A172 (cell line): ENCODE results near the gene XIST. TPM values are rescaled to one million over a fixed set of nuclear protein-coding genes. Genes with fewer than 3 reads are reported as not detected.
"Not testable (repeated sequence)": the region's sequence is repeated elsewhere in the genome, so short reads cannot be mapped to it uniquely, and the experiment has no call there.

ENCODE experiments used
- DNase-seq: peaks from one replicate; pipeline ENCODE4 v3.0.0-alpha.2; 2015; ENCODE audit warnings: low spot score
- total RNA-seq: library from RNA; depleted of rRNA; stranded (reverse); fragments of >200 nt; shearing (Covaris generic); gene quantifications from 2 replicates; pipeline ENCODE4 v1.2.3, GENCODE V29; 2014

Gene XIST
- total RNA-seq, 1 experiment from 2014 or later = not detected

- no peak for DNase-seq
Observed at GRCh38 chrX:73840120-73840924, 12.2 kb downstream of the XIST start.

- DNase-seq = no peak
Observed at GRCh38 chrX:73839152-73839551, 13.4 kb downstream of the XIST start.

GRCh38 chrX:73838123-73838522 is 14.4 kb downstream of the XIST start:
- DNase-seq = no peak

- DNase-seq = no peak
Observed at GRCh38 chrX:73836956-73837477, 15.5 kb downstream of the XIST start.

- DNase-seq = no peak
Observed at GRCh38 chrX:73834219-73834618, 18.3 kb downstream of the XIST start.

DNA sequence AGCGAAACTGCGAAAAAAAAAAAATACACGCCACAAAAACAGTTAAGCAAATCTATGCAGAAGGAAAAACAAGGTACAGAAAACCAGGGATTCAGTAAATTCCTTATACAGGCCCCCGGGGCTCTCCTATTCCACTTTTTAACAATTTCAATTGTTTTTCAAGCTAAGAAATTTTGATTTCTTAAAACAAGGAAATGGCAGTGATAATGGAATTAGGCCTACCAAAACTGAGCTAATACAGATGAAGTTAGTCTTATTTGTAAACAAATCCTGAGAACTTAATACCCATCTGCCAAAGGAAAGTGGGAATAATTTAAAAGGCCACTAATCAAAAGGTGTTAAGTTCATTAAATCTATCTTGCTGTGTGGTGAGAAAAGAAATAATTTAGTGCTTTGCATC is 20.2 kb downstream of the XIST start:
- no peak for DNase-seq

DNA sequence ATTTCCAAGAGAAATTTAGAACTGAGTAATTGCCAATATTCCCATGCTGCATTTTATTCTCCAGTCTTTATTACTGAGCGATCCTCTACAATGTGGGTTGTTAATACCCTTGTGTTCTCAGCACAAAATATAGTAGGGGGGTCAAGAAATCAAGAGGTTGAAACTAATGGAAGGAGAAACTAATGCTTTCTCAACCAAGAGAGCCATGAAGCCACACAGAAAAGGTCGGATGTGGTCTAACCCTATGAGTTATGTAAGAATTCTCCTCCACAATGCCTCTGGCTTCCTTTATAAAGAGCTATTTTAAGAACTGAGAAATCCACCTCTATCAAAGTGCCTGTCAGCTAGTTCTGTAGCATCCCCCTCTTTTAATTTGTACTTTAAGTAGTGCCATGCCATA is 21.0 kb downstream of the XIST start:
- DNase-seq = no peak

- DNase-seq = no peak
Observed at GRCh38 chrX:73830489-73831414, 21.8 kb downstream of the XIST start.

- DNase-seq = no peak
Observed at GRCh38 chrX:73829890-73830466, 22.5 kb downstream of the XIST start.

- DNase-seq = no peak
Observed at GRCh38 chrX:73828080-73828720, 24.3 kb downstream of the XIST start.

DNA sequence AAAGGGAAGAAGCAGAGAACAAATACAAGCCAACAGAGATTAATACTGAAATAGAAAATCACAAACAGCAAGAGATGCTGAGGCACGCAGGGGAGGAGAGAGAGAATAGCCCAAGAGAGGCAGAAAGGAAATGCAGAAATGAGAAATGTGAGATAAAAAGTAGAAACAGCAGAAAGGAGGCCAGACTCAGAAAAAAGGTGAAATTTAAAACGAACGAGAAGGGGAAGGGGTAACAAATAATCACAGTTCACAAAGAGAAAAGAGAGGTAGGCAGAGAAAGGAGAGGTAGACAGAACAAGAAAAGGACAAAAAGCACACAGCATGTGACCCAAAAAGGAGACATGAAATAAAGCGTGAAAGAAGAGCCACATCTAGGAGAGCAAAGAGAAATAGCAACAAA is 25.1 kb downstream of the XIST start:
- DNase-seq = no peak

DNA sequence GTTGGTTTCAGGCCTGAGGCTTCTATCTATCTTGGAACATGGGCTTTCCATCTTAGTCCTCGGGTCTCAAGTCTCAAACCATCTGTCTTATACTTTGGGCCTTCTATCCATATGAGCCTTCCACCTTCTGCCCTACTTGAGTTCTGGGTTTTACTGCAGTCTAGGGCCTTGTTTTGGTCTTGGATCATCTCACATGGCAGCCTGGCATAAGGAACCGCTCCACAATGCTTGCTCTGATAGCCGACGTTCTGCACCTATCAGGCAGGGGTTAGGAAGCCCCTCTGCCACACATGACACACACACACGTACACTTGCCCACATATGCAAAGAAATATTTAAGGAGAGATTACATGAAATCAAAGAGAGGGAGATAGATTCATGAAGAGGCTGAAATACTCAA is 25.5 kb downstream of the XIST start:
- DNase-seq = no peak

GRCh38 chrX:73825569-73825968 is 26.9 kb downstream of the XIST start:
- no peak for DNase-seq

DNA sequence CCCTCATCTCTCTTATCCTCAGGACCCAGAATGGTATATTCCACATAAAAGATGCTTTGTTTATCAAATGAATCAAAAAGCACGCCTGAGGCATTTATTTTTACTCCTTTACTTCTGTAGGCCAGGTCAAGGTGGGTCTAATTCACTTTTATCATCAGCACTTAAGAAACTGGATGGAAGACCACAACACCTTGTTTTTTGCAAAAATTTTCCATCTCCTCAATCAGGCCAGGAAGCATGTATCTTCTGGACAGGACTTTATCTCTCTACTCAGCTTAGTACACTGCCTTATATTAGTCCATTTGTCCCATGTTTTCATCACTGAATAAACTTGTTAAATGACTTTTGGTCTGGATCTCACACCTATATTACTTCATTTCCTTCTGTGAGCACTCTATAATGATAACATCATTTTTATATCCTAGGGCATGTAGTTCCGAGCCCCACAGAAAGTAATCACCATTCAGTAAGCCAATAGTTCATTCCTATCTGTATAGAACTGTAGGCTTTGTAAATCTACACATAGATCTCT is 29.0 kb downstream of the XIST start:
- DNase-seq = no peak

DNA sequence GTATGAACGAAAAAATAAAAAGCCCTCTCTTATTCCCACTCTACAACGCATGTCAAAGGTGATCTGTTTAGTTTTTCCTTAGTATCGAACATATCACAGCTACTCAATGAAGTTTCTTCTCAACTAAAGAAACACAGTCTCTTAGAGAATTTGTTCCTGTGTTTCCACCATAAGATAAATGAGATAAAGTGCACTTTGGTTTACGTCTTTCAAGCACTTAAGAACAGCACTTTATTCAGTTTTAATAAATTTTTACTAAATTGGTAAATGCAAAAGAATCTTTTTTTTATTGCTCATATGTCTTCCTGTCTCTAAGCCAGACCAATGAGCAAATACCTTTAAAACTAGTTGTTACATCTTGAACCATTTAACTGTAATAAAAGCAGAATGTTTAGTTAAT is 29.7 kb downstream of the XIST start:
- no peak for DNase-seq

- no peak for DNase-seq
Observed at GRCh38 chrX:73821921-73822559, 30.5 kb downstream of the XIST start.

- not testable (repeated sequence) for DNase-seq
Observed at GRCh38 chrX:73819864-73820558, 32.5 kb downstream of the XIST start.

DNA sequence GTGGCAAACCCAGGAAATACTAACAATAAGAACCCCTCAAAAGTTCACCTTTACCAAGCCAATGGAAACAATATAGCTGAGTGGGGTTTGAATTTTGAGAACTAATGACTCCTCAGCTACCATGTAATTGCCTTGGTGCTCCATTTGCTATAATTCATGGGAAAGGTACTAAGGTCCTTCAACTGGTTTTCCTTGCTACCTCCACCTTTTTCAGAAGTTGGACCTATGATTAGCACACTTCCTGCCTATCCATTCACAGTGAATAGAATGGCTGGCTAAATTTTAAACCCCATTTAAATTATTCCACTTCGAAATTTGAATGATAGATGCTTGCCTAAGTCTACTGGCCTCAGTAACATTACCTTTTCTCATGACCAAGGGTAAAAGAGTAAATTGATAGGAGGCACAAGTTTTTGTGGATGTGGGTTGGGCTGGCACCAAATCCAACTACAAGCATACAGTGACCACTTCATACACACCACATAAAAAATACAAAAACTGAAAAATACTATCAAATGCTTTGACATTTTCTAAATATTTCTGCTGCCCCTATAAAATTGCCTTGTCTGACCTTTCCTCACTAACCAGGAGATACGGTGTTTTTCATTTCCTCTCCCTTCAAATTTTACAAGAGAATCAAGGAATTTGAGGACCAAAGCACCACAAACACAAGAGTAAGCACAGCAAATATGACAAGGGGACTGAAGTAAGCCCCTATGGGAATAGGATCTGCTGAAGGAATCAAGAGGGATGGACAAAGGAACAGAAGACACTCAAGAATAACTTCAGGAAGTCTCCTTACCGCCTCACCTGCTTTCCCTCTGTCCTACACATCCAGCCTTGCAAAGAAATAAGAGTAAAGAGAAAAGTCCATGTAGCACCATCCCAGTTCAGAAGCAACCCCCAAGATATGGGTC is 34.1 kb downstream of the XIST start:
- DNase-seq = no peak
